ENCODE data around the gene ZNF345.

The ZNF345 gene

DNA sequence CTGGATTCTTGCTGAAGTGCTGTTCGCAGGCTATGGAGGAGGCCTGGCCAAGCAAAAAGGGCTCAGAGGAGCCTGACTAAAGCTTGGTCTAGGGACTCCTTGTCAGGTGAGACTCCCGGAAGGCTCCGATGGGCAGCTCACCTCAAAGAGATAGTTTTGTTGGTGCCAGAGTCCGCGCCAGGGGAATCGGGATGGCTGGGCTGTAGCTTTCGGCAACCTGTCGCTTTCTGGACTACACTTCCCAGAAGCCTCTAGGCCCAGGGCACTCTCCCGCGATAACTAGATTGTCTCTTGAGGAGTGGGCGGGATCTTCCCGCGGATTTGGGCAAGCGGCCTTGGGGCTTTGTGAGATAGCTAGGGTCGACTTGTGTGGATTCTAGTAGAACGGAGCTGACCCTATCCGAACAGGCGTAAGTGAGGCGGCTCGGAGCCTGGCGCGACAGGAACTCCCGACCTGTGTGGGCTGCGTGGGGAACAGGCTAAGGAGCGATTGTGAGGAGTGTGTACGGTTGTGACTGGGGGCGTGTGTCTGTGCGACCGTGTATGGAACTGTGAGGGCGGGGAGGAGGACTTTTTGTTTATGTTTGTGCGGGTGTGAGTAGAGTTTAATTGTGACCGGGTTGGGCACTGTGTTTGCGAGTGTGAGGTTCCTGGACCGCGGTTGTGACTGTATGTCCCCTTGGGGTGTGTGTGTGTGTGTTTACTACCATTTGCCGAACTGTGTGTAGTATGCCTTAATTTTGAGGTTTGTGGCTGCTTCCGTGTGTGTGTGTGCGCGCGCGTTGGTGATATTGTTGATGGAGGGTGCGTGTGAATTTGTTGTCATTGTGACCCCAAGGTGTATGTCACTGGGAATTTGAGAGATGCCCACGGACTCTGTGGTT lies at the start of gene ZNF345:
ZNF345 (plus strand) TSS at position 318 of the 884 bp plus-strand sequence. CDS start 25,955 bp downstream, outside the sequence.
- DNase-seq, result peak; percentile 82

DNA sequence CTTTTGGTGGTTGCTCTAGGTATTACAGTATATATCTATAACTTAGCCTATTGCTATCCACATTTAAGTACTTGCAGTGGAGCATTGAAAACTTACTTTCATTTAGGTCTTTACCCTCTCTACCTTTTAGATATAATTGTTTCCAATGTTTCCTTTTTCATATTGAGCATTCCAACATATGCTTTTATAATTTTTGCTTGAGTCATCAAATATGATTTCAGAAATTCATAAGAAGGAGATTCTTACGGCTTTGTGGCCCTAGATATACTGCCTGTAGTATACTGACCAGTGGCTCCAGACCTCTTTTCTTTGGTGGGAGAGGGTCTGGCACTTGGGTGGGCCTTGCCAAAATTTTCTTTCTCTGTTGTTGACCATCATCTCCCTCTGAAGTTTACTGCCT lies 45.3 kb upstream of the ZNF345 start:
- DNase-seq, result no peak

DNA sequence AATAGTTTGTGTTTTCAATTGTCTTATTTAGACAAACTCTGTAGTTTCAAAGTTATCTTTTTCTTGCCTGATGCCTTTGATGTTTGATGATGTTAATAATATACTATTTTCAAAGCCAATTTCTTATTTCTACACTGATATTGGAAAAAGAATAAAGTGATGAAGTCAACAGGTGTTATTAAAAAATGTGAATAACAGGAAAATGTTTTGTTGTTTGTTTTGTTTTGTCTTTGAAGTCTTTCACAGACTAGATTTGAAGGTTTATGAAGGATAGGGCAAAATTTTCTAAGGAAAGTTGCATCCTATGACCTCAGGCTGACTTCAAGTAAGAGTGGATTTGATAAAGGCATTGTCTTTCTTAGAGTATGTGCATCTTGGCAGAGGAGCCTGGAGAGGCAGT lies 43.6 kb upstream of the ZNF345 start:
- no peak for DNase-seq

DNA sequence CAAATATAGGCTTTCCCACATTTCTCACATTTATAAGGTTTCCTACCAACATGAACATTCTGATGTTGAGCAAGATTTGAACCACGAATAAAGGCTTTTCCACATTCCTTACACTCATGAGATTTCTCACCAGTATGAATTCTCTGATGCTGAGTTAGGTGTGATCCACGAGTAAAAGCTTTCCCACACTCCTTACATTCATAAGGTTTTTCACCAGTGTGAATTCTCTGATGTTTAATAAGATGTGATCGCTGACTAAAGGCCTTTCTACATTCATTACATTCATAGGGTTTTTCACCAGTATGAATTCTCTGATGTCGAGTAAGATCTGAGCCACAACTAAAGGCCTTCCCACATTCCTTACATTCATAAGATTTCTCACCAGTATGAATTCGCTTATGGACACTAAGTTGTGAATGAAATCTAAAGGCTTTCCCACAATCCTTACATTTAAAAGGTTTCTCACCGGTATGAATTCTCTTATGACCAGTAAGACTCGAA lies 31.5 kb upstream of the ZNF345 start:
- no peak for DNase-seq

DNA sequence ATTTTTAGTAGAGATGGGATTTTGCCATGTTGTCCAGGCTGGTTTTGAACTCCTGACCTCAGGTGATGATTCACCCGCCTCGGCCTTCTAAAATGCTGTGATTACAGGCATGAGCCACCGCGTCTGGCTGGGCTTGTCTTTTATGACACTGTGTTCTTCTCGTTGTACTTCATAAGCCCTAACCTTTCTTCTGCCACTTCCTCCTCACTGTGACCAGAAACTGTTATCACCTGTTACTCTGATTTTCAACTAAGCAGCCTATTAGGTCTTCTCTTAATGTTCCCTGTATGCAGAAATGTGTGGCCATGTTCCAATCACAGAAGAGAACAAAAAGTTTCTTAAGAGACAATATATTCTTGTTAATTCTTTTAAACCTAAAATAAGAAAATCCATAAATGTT lies 28.9 kb upstream of the ZNF345 start:
- DNase-seq, result no peak

DNA sequence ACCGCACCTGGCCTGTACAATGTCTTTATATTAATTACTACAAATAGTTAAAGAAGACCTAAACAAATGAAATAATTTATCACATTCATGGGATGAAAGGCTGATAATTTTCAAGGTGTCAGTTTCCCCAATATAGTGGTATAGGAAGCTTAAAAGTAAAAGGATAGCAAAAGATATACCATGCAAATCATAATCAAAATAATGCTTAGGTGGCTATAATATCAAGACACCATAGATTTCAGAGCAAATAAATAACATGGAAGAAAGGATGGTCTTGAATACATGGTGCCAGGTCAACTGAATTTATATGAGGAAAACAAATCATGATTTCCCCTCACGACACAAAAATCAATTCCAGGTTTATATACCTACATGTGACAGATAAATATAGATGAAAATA lies 17.2 kb upstream of the ZNF345 start:
- no peak for DNase-seq

DNA sequence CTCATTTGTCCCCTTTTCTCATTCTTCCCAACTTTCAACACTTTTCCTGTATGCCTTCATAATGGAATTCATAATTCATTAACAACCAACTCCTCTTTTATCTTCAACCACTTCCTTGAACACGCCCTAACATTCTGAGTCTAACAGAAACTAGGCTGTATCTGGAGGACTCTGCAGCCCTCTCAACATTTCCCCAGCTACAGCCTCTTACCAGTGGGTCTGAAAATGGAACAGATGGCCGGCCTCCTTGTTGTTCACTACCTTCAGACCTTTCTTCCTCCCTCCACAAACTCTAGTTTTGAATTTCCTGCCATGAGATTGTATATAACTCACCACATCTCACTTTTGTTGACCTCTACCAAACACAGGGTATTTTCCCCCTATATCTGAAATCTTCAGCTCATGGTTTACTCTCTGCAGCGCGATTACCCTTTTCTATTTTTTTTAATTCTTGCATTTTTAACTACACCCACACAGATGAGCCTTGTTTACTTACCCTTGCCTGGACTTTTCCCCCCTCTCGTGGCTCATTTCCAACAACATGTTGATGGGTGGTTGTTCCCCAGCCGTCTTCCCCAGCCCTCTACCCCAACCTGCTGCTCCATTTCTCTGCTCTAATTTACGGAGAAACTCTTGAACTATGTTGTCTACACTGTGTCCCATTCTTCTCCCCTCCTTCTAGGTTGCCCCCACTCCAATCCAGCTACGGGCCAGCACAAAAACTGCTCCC lies 13.3 kb upstream of the ZNF345 start:
- no peak for DNase-seq

DNA sequence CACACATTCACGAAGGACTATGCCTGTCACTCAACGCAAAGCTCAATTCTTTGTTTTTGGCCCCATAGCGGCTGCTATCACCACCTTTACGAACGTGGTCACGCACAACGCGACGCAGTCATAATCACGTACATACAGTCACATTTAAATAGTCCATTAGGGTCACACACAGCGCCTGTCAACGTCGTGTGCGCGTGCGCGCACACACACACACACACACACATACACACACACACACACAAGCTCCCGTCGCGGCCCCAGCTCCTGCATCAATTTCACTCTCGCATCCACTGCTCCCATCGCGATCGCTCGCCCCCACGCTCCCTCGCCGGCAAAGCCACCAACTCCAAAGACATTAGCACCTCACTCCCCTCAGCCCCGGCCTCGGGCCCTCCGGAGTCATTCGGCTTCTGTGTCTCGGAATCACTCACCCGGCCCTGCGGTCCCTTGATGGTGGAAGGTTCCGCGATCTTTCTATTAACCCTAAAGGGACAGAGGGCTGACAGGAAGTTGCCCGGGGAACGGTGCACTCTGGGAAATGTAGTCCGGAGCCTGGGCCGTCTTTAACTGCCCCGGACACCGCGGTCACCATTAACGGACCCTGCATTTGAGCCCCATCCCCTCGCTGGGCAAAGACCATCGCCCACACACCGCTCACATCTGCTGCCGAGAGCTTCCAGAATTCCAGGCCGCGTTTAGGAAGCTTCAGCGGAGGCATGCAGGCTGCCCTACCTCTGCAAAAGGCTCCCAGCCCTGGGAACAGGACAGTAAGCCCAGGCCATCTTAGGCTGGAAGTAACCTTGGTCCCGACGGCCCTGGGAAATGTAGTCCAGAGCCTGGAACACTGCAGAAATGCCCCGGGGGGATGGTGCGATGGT lies 12.5 kb upstream of the ZNF345 start, which contains the start of gene ZNF790:
ZNF790 (minus strand) TSS at position 482 of the 878 bp plus-strand sequence. CDS start 12,768 bp downstream, outside the sequence.
- DNase-seq, result peak; percentile 85

DNA sequence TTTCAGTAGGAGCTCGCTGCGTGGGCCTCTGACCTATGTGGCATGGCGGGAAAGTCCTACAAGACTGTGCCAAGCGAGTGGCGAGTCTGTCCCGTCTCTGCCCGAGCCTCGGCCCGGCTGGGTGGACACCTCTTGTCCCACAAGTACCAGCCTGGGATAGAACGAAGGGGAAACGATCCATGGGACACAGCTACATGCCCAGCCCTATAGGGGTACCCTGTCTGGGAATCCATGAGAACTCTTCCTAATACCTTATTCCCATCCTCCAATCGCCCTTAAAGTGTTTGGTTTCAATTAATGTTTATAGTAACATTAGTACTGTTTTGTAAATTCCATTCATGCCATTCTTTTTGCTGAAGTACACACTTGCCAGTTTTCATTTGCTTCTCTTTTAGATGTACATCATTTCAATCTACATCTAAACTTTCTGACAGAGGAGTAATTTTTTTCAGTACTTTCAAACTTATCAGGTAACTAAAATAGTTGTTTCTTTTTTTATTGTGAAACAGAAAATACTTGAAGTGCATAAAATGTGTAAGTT lies 11.8 kb upstream of the ZNF345 start:
- no peak for DNase-seq

DNA sequence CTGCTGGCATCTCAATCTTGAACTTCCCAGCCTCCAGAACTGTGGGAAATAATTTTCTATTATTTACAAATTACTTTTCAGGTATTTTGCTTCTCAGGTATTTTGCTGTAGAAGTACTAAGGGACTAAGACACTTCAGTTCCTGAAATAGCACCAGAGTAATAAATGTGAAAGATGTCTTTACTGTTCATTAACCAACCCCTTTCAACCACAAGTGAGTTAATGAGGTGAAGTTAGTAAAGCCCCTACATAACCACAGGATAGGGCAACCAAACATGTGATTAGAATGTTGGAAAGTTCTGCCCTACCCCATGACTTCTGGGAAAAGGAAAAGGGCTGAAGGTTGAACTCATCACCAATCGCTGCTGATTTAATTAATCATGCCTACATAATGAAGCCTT lies 2.7 kb upstream of the ZNF345 start:
- no peak for DNase-seq

DNA sequence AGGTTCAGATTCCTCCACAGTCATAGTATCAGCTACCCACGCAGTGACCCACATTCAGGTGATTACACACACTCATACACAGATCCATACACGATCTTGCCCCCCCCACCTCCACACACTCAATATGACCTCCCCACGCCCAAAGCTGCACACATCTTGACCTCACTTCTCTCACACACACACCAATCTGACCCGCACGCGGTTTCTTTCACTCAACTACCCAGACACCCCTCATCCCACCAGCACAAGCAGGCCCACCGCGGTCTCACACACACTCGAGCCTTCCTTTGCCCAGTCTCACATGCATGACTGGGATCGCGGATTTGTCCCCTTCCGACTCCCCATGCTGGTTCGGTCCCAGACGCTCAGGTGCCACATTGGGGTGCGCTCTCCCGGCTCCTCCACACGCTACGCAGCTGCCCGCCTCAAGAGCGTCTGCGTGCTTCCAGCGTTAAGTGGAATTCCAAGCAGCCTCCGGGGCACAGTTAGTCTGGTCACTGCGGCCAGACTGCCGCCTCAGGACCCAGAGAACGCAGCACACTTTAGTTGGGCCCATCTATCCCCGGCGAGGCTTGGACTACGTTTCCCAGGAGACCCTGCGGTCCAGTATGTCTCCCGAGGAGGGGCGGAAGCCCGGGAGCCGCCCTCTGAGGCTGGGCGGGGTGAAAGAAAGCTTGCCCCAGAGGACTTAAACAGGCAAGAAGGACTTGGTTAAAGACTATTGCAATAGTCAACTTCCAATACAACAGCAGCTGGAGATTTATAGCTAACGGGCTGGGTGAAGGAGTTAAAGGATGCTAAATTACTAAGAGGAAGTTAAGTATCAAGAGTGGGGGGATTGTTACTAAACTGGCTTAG lies 746 bp upstream of the ZNF345 start:
- peak; percentile 73 for DNase-seq

DNA sequence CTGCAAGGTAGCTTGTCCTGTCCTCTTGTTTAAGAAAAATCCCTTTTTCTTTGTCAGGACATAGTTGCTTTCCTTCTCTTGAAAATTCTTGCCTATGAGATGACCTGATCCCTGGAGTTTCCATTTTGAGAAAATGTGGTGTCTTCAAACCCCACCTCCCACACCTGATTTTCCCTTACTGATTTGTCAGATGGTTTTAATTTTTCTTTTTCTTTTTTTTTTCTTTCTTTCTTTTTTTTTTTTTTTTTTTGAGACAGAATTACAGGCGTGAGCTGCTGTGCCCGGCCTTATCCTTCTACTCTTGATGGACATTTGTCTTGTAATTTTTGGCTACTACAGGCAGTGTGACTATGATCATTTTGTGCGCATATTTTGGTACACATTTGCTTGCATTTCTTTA lies 1.2 kb downstream of the ZNF345 start:
- no peak for DNase-seq

DNA sequence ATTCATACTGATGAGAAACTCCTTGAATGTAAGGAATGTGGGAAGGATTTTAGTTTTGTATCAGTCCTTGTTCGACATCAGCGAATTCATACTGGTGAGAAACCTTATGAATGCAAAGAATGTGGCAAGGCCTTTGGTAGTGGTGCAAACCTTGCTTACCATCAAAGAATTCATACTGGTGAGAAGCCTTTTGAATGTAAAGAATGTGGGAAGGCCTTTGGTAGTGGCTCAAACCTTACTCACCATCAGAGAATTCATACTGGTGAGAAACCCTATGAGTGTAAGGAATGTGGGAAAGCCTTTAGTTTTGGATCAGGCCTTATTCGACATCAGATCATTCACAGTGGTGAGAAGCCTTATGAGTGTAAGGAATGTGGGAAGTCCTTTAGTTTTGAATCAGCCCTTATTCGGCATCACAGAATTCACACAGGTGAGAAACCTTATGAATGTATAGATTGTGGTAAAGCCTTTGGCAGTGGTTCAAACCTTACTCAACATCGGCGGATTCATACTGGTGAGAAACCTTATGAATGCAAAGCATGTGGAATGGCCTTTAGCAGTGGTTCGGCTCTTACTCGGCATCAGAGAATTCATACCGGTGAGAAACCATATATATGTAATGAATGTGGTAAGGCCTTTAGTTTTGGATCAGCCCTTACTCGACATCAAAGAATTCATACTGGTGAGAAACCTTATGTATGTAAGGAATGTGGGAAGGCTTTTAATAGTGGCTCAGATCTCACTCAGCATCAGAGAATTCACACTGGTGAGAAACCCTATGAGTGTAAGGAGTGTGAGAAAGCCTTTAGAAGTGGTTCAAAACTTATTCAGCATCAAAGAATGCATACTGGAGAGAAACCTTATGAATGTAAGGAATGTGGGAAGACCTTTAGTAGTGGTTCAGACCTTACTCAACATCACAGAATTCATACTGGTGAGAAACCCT lies 26.6 kb downstream of the ZNF345 start:
- DNase-seq, result no peak

DNA sequence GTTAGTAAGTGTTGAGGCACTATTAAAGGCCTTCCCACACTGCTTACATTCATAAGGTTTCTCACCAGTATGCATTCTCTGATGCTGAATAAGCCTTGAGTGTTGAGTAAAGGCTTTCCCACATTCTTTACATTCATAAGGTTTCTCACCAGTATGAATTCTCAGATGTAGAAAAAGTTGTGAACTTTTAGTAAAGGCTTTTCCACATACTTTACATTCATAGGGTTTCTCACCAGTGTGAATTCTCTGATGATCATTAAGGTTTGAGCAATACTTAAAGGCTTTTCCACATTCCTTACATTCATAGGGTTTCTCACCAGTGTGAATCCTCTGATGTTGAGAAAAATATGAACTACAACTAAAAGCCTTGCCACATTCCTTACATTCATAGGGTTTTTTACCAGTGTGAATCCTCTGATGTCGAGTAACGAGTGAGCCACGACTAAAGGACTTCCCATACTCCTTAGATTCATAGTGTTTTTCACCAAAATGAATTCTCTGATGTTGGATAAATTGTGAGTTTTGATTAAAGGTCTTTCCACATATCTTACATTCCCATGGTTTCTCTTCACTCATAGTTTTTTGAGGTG lies 41.2 kb downstream of the ZNF345 start:
- DNase-seq, result no peak

DNA sequence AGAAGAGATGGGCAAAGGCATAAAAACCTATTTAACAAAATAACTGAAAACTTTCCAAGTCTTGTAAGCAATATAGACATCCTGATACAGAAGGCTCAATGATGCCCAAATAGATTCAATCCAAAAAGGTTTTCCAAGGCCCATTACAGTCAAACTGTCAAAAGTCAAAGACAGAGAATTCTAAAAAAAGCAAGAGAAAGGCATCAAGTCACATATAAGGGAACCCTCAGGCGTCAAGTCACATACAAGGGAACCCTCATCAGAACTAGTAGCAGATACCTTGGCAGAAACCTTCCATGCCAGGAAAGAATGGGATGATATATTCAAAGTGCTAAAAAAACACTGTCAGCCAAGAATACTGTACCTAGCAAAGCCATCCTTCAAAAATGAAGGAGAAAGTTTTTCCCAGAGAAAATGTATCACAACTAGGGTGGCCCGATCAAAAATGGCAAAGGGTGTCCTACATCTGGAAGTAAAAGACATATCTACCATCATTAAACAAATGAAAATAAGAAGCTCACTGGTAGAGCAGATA lies 44.2 kb downstream of the ZNF345 start:
- no peak for DNase-seq

DNA sequence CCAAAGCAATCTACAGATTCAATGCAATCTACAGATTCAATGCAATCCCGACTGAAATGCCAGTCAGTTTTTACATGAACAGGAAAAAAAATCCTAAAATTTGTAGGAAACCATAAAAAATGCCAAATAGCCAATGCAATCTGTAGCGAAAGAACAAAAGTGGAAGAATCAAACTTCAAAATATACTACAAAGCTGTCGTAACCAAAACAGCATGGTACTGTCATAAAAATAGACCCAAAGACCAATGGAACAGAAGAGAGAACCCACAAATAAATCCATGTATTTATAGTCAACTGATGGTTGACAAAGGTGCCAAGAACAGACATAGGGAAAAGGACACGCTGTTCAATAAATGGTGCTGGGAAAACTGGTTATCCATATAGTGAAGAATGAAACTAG lies 47.7 kb downstream of the ZNF345 start:
- no peak for DNase-seq

DNA sequence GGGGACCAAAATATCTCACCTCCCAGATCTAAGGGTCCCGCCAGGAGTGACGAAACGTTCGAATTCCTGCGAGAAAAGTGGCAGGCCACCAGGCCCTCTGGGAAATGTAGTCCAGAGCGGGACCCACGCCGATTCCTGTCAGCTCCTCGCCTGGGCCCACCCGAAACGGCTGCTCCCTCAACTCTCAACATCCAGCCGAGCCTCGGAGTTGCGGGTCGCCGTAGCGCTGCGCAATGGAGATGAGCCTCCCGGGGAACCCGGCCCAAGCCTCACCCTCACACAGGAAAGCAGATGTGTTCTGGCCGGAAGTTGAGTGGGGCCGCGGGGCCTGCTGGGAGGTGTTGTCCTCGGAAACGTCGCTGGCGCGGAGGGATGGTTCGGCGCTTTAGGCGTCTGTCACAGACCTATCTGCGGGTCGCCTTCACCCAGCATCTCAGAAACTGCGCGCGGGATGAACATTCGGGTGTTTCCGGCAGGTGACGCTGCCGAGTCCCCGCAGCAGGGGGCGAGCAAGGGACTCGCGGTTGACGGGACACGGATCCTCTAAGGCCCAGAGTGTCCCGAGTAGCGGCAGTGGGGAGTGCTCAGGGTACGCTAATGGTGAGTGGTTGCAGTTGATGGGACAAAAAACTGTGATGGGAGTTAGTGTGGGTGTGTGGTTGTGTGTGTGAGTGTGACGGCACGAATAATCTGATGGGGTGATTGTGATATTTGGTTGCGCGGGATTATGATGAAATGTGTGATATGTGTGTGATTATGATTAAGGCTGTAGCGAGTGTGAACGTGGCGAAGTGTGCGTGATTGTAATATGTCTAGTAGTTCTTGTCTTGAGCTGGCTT lies 65.5 kb downstream of the ZNF345 start, which contains the start of the genes ZNF568 and ZNF829:
ZNF568 (plus strand) TSS at position 341 of the 839 bp plus-strand sequence. CDS start 6,439 bp downstream, outside the sequence.
ZNF829 (minus strand) TSS at position 300 of the 839 bp plus-strand sequence. CDS start 1,124 bp downstream, outside the sequence.
- peak; percentile 70 for DNase-seq

DNA sequence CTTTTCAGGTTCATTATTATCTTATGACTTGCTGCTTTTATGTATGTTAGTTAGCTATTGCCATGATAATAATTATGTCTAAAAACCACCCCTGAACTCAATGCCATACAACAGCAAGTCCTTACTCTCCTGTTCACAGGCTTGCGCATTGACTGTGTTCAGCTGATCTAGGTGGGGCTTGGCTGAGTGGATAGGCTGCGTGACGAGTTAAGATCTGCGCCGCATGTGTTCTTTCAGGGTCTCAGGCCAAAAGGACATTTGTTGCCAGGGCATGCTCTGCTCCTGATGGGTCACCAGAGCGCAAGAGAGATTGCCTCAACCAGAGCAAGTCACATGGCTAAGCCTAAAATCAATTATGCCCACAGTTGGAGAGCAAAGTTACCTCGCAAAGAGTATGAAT lies 66.3 kb downstream of the ZNF345 start:
- DNase-seq, result no peak
